Superior temporal gyrus (tissue), 1 donor: ENCODE results near the gene RAB28.

Source experiments
- DNase-seq: peaks from one replicate; pipeline ENCODE4 v3.0.0-alpha.2; 2016; ENCODE audit errors: extremely low spot score

The RAB28 gene

DNA sequence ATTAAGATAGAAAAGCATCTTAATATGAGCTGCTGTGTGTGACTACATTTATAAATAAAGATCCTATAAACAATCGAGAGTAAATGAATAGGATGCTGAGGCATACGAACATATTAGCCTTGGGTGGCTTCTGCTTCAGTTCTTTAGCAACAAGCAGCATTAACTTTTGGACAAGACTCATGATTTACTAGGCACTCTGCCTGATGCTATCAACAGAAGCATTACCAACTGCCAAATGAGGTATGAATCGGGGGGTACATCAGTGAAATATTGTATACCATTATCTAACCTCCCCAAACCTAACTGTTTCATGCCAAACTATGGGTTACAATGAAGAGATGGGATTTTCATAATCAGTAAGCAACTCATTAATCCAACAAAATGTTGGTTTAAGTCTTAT, 113.1 kb downstream of the RAB28 start:
- DNase-seq: no peak

DNA sequence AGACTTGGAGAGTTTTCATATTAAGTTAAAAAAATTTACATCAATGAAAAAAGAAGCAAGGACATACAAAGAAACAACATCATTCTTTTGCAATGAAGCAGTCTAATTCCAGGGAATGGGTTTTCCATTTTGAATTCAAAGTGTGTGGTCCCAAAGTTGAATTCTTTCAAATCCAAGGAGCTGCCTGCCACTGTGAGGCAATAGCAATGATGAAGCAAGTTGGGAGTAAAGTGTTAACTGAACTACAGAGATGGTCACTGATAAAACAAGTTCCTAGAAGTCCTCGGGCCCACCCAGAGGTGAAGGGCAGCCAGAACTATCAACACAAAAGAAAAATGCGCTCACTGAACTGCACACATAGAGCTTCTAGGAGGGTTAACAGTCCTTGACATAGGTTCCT, 115.9 kb downstream of the RAB28 start:
- no peak for DNase-seq

DNA sequence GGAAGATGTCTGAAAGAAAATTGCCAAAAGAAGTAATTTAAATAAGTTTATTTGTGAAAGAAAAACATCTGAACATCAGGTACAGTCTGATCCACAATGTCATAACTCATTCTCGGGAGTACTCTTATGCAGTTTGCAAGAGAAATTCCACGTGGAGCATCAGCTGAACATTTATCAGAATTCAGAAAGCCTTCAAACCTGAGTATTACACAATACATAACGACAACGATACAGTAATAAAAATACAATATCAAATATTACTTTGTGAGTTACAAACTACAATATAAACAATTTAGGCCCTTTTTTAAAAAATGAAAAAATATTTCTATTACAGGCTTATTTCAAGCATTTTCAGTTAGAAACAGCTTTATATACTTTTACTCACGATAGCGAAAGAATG, 116.4 kb downstream of the RAB28 start:
- no peak for DNase-seq

DNA sequence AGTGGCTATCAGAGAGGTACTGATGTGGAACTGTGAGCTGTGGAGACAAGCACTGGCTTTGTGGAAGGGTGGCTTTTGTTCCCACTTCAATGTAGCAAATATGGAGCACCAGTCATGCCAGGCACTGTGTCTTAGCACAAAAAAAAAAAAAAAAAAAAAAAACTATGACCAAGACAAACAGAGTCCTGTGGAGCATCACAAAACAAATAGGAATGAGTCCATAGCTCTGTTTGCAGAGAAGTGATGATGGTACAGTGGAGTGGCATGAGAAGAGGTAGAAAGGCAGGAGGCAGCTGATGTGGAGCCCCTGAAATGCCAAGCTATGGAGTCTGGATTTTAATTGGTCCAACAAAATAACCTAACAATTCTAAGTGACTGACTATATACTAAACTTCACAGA, 116.9 kb downstream of the RAB28 start:
- DNase-seq: no peak

DNA sequence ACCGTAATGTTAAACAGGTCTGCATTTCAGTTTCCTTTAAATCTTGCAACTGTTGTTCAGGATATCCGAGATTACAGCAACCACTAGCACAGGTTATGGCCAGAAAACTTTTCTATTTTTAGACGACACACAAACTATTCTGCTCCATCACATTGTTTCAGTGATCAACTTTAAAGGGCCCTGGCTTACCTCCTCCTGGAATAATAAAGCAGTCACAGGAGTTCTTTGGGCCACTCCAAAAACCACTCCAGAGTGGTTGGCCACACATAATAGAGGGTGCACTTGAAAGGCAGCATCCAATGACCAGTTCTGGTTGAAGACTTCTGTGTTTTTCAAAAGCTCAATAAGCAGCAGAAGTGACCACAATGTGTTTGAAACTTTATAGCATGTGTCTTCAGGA, 118.9 kb downstream of the RAB28 start:
- DNase-seq: no peak

DNA sequence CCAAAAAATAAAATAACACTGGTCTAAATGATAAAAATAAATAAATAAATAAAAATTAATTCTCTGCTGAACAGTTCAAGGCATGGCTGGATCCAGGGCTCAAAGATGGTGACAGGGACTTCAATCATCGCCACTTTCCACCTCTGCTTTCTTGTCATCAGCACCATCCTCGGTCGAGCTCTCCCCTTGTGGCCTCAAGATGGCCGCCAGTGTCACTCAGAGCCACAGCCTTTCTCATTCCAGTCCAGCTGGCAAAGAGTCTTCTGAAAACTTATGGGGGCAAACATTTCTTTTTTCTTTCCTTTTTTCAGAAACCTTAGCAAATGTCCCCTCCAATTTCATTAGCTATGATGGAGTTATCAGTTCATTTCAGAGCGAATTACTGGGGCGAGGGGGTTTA, 119.5 kb downstream of the RAB28 start:
- no peak for DNase-seq

DNA sequence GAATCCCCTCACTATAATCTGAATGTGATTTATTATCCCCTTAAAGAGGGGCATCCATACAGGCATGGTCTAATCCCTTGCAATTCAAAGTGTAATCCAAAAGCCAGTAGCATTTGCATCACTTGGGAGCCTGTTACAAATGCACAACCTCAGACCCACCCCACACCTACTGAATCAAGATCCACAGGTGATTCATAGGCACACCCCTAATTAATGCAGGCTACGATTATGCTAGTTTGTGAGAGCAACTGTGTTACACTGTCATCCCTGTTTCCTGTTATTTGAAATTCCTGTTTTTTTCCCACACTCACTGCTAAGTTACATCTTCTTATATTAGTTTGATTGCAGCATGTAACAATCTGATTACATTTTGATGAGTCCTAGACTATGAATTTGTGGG, 120.0 kb downstream of the RAB28 start:
- DNase-seq: no peak

DNA sequence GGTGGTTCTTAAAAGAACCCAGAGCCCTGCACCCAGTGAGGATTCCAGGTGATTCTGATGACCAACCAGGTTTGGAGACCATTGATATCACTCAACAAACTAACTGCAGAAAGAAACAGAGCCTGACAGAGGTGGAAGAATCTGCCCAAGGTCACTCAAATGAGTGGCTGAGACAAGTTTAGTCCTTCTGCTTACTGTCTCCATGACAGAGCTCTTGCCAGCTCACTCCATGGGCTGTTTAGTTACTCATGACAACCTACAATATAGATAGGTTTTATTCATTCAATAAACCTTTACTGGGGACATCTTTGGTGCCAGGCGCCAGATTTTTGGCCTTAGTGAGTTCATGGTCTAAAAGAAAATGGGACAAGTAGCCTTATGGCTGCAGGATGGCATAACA, 124.3 kb downstream of the RAB28 start:
- no peak for DNase-seq

DNA sequence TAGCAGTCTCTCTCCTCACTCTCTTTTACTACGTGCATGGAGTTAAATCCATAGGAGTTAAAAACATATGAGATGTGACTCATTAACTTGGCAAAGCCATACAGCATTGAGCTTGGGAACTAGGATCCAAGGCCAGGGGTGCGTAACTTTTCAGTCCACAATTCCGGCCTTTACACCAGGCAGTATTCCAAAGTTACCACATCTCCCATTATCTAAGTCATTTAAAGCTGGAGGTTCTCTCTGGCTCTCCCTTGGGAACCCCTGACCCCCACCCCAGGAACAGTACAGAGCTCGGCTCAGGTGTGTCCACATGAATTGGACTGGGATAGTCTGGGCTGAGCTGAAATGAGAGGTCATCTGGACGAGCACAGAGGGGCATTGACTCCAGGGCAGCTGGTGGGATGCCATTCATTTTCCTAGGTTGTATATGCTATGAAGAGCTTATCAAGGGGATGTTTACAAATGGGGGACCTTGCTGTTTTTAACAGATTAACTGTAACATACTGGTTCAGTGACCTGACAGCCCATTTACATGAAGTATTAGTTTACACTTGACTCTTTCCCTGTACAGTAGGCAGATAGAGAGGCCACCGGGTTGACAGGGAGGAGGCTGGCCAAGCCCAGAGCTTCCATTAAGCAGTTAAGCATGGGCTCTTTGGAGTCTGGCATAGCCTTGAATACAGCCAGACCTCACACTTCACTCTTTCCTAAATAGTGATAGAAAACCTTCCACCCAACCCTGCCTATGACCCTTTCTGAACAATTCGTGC, 128.8 kb downstream of the RAB28 start:
- no peak for DNase-seq

DNA sequence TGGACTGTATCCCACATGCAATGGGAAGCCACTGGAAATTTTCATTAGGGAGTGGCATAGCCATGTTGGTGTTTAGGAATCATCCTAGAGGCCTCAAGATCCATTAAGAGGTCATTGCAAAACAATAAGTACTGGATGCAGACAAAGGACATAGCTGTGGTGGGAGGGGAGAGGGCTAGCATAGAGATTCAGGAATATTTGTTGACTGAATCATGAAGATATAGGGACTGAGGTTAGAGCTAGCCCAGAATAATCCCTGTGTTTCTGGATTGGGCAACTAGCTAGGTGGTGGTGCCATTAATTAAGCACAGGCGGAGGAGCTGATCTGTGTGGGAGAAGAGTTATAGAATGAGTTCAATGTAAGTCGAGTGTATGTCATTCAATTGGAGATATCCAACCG, 135.0 kb downstream of the RAB28 start:
- DNase-seq: no peak

DNA sequence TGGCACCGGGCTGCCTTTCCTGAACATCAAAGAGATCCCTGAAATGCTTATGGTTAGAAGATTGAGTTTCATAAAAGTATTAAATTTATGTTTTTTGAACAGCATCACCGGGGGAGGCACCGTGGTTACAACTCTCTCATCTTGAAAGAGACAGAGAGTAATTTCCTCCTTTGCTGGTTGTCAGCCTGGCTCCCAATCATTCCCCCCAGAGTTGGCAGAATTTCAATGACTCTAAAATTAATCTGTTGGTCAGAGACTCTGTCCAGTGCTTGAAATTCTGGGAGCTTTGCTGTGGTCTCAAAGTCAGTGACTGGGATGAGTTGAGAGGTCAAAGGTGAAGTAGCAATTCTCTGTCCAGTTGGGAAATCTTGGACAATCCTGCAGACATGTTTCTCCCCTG, 135.9 kb downstream of the RAB28 start:
- DNase-seq: no peak

DNA sequence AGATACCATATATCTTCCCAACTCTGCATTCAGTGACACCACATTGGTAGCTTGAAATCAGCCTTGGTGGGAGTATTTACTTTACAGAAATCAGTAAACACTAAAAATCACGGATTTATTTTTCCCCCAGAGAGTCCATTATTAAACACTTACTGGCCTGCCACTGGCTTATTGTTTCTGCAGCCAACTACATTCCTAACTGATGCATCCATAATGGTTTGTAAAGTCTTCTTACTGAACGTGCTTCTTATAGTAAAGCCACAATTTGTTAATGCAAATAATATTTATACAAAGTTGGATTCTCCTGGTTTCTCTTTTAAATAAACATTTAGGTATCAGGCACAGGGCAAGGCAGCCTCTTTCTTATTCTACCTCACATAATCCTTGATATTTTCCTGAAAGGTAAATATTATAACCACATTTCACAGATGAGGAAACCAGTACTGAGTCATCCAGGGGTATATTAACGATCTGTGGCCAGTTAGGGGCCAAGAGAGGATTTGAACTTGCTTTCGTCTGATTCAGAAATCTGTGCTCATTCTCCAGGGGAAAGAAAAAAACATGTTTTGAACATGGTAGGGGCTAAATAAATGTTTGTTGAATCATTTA, 136.5 kb downstream of the RAB28 start:
- DNase-seq: no peak

DNA sequence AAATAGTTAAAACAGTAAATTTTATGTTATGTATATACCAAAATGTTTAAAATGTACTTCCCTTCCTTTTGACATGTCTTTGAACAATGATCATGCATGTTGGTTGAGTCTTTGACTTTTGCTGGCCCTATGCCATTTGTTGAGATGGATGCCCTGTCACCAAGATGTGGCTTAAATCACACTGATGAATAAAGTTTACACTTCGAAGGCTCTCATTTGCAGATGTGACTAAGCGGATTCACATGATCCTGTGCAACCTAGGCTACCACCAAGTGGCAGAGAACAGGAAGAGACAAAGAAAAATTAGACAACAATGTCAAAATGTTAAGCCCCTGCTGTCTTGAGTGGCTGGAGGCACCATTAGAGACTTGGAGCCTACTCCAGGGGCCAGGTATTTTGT, 139.9 kb downstream of the RAB28 start:
- no peak for DNase-seq

DNA sequence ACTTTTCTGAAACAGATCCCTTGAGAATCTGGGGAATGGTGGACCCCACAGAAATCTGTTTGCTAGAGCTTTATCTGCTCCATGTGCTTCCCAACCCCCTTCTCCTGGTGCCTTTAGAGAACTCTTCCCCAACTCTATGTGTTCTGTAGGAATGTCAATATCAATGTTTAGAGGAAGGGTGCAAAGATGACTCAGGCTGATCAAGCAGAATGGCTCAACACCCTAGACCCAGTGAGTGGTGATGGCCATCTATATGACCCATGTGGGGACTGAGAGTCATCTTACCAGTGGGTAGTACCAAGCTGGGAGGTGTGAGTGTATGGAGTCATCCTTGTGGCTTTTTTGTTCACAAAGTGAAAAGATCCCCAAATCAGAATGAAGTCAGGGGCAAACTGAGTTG, 143.5 kb downstream of the RAB28 start:
- no peak for DNase-seq

DNA sequence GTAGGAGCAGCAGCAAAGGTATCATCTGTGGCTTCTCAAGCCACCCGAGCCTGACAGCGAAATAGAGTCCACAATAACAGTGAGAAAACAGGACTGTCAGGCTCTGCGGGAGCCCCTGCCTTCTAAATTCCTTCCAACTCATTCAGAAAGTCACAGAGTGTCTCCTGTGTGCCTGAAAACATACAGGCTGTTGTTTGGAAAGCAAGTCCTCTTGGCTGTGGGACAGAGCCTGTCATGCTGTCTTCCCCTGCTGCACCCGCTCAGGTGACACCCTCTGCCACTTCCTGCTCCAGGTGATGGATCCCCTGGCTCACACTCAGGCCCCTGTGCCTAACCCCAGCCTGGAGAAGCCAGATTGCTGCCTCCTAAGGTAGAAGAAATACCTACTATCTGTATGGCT, 152.3 kb downstream of the RAB28 start:
- no peak for DNase-seq

DNA sequence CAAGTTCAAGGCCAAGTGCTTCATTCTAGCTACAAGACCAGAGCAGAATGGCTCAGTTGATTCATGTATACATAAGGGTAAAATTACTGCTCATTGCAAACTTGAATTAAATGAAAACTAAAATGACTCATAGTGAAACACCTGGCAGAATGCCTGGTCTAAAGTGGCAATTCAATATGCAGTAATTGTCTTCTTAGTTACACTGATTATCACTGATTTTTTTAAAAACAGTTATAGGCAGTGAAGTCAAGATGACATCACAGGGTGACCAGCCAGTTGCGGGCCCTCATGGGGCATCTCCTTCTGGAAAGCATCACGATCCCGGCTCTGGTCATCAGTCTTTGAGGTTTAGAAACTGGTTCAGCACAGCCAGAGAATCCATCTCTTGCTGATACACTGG, 154.2 kb downstream of the RAB28 start:
- peak; percentile 33 for DNase-seq

DNA sequence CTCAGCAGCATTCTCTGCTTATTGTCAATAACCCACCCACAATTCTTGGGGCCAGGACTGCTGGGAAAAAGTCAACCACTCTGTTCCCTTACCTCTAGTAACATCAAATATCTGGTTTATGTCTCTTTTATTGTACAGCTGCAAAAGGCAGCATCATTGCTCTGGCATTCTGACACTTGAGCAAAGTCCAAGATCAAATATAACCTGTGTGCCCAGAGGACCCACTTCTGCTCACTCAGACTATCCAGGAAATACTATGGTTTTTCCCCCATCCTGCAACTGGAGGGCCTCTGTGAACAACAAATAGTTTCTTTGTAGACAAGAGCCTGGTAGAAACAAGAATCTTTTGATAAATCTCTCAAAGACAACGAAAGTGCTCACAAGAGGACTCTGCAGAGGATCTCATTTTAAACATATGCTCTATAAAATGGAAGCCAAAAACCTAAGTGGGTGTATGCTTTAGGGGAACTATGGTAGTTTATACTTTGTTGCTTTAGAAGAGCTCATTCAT, 154.7 kb downstream of the RAB28 start:
- DNase-seq: no peak

DNA sequence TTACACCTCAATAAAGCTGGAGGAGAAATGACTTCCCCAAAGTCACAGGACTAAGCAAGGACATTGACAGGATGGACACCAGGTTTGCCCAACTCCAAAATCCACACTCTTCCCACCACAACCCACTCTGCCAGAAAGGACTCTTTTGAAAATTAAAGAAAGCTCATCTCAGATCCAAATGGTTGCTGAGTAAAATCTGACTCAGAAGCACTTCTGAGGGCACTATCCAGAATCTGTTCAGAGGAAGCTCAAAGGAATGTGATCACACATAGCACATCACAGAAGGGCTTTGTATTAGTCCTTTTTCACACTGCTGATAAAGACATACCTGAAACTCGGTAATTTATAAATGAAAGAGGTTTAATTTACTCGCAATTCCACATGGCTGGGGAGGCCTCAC, 155.5 kb downstream of the RAB28 start:
- DNase-seq: no peak

DNA sequence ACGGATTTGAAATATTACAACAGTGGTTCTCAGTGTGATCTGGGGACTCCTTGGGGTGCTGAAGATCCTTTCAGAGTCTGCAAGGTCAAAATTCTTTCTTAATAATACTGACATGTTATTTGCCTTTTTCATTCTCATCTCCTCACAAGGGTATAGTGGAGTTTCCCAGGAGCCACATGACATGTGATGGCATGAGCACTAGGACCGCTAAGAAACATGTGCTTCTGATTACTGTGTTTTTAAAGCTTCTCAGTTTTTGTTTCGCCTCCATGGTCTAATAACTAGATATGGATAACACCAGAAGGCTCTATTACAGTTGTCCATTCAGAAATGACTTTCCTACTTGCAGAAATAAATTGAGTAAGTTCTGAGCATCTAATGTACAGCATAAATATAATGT, 156.1 kb downstream of the RAB28 start:
- no peak for DNase-seq

DNA sequence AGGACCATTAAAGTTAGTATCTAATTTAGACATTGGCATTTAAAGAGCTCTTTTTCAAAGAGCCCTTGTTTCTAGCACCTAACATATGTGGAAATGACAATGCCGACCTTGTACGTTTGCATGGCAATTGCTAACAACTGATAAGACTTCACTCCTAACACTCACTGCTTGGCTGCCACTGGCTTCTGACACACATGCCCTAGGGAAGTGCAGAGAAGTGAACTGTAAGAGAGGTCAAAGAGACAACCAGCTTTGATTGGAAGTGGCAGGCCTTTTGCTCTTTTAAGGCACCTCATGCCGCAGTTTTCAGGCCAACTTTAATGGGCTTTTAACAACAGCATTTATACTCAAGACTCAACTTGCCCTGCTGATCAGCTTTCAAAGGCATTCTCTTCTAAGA, 158.4 kb downstream of the RAB28 start:
- DNase-seq: no peak

DNA sequence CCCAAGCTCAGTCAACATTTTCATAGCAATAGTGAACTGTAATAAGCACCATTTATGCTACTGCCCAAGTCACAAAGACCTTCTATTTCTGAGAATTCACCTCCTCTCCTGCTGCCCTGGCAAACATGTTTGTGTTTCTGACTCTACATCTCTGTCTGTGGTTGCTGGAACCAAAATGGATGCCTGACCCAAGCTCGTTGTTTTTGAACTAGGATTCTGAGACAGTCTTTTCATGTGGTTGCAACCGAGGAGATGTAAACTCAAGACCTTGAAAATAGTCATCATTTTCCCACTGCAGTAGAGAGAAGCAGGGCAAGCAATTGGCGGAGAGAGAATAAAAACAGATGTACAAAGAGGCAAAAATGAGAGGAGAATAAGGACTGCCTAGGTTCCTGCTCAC, 160.2 kb downstream of the RAB28 start:
- no peak for DNase-seq

DNA sequence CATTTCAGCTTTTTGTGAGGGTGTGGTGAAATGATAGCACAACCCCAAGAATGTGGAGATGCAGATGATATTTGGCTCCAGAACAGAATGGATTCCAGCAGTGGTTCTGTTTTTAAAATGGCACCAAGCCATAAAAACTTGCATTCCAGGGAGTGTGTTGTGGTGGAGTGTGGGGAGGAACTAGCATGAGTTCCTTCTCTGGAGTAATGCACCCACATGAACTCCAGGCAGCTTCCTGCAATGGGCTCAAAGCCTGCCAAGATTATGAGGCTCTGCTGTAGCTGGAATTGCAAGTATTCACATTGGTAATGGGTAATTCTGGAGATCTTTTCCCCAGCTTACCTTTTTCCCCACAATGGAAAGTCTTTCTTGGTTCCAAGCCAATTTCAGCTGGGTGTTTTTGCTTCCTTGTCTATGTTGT, 161.4 kb downstream of the RAB28 start:
- DNase-seq: no peak
